WTC11 (cell line): Measurements from ENCODE around the gene PIM1. TPM values are rescaled to one million over a fixed set of nuclear protein-coding genes. Genes with fewer than 3 reads are reported as not detected.

Experiments
- ATAC-seq: fragments of 200-7000 bp; cut with Tn5 transposase; 2 replicates; pipeline ENCODE4 v1.10.0; 2021; ENCODE audit warnings: mild to moderate bottlenecking, moderate library complexity
- CTCF ChIA-PET: fragments of 300-600 bp; sonication (Branson Sonifier 250); formaldehyde crosslinking; loops from one replicate; lab custom pipeline; 2021; ENCODE audit warnings: antibody characterized with exemption; lab: Charles Lee
- POLR2A ChIA-PET: fragments of 350-600 bp; sonication (Branson Sonifier 250); formaldehyde crosslinking; loops from one replicate; lab custom pipeline; 2021; ENCODE audit warnings: antibody characterized with exemption; lab: Charles Lee
- DNase-seq: peaks from one replicate; pipeline ENCODE4 v3.0.0; 2021; ENCODE audit warnings: low spot score
- H3K27ac Mint-ChIP-seq: 2 replicates; pipeline ENCODE4 v1.8.0; 2021; ENCODE audit warnings: mixed read lengths
- H3K27me3 Mint-ChIP-seq: 2 replicates; pipeline ENCODE4 v1.8.0; 2021; ENCODE audit warnings: low read depth, mild to moderate bottlenecking, moderate library complexity, mixed read lengths
- H3K36me3 Mint-ChIP-seq: 2 replicates; pipeline ENCODE4 v1.8.0; 2021; ENCODE audit warnings: mixed read lengths
- H3K4me1 Mint-ChIP-seq: 2 replicates; pipeline ENCODE4 v1.8.0; 2022; ENCODE audit warnings: mixed read lengths
- H3K4me3 Mint-ChIP-seq: 2 replicates; pipeline ENCODE4 v1.8.0; 2021; ENCODE audit warnings: mild to moderate bottlenecking, moderate library complexity, mixed read lengths
- H3K9me3 Mint-ChIP-seq: 2 replicates; pipeline ENCODE4 v1.8.0; 2021; ENCODE audit warnings: mixed read lengths
- ATF6 ChIP-seq: sonication (generic); formaldehyde crosslinking; IDR thresholded peaks from 2 replicates; pipeline ENCODE4 v1.8.1; 2023; ENCODE audit warnings: mild to moderate bottlenecking, missing genetic modification reagents
- ESRRA ChIP-seq: sonication (generic); formaldehyde crosslinking; IDR thresholded peaks from 2 replicates; pipeline ENCODE4 v1.8.1; 2022; ENCODE audit warnings: mild to moderate bottlenecking, missing genetic modification reagents, borderline replicate concordance
- FOXP1 ChIP-seq: sonication (generic); formaldehyde crosslinking; IDR thresholded peaks from 2 replicates; pipeline ENCODE4 v1.8.0; 2022; ENCODE audit warnings: missing genetic modification reagents, mild to moderate bottlenecking, moderate library complexity, borderline replicate concordance
- NR2C2 ChIP-seq: sonication (generic); formaldehyde crosslinking; IDR thresholded peaks from 2 replicates; pipeline ENCODE4 v1.8.0; 2022; ENCODE audit warnings: mild to moderate bottlenecking, missing genetic modification reagents
- SOX15 ChIP-seq: fragments of 250-450 bp; sonication (Bioruptor Pico); IDR thresholded peaks from 2 replicates; pipeline ENCODE4 v1.9.0; 2021; ENCODE audit warnings: mild to moderate bottlenecking
- TP53 ChIP-seq: sonication (generic); formaldehyde crosslinking; IDR thresholded peaks from 2 replicates; pipeline ENCODE4 v1.8.1; 2023; ENCODE audit warnings: mild to moderate bottlenecking, missing genetic modification reagents
- ZNF317 ChIP-seq: sonication (generic); formaldehyde crosslinking; IDR thresholded peaks from 2 replicates; pipeline ENCODE4 v1.8.1; 2023; ENCODE audit warnings: low read depth, mild to moderate bottlenecking, moderate library complexity, missing genetic modification reagents, borderline replicate concordance
- ZNF423 ChIP-seq: fragments of 250-450 bp; sonication (Bioruptor Pico); IDR thresholded peaks from 2 replicates; pipeline ENCODE4 v2.1.2; 2022; ENCODE audit warnings: mild to moderate bottlenecking, moderate library complexity
- total RNA-seq: library from RNA; stranded (reverse); gene quantifications from 3 replicates; pipeline ENCODE4 v1.2.3, GENCODE V29; 2021
- TF ChIP-seq, protein P1 (sequence below): sonication (generic); formaldehyde crosslinking; IDR thresholded peaks from 2 replicates; pipeline ENCODE4 v1.8.1; 2023; ENCODE audit warnings: mild to moderate bottlenecking, missing genetic modification reagents
- TF ChIP-seq, protein P2 (sequence below): sonication (generic); formaldehyde crosslinking; IDR thresholded peaks from 2 replicates; pipeline ENCODE4 v1.8.1; 2022; ENCODE audit warnings: low read depth, mild to moderate bottlenecking, moderate library complexity, missing genetic modification reagents, borderline replicate concordance
- TF ChIP-seq, protein P3 (sequence below): fragments of 250-450 bp; sonication (Bioruptor Pico); IDR thresholded peaks from 2 replicates; pipeline ENCODE4 v1.9.0; 2021; ENCODE audit warnings: mild to moderate bottlenecking
- TF ChIP-seq, protein P4 (sequence below): sonication (generic); formaldehyde crosslinking; IDR thresholded peaks from 2 replicates; pipeline ENCODE4 v1.8.0; 2023; ENCODE audit warnings: missing genetic modification reagents, mild to moderate bottlenecking, borderline replicate concordance

Gene PIM1
- total RNA-seq, 1 experiment from 2014 or later: 64.7 TPM

DNA sequence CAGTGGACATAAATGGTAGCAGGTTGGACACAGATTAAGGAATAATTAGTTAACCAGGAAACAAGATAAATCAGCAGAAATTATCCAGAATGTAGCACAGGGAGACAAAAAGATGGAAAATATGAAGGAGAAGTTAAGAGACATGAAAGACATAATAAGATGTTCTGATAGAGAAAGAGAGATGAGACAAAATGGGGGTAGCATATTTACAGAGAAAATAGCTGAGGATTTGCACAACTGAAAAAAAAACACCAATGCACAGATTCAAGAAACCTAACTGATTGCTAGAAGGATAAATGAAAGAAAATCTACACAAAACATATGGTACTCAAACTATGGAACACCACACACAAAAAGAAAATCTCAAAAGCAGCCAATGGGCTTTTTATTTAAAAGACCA lies 53.0 kb downstream of the PIM1 start:
- ChIA-PET CTCF (interaction anchor here (1.0 to 4.4 kb wide), 7 partner anchors 12 to 338 kb away, joined by 3 to 24 read pairs (median 5); no protein-coding TSS in a partner anchor), POLR2A (interaction anchor here (0.6 to 2.1 kb wide), 4 partner anchors 23 to 827 kb away, joined by 3 to 10 read pairs (median 4); partner anchors contain the start of genes TBC1D22B and TMEM217)
- no peaks in the 10 kb centered on the region for H3K36me3 Mint-ChIP-seq
- TF ChIP-seq ATF6 (CRISPR knock-in tag): no peak
- no peak for TF ChIP-seq SOX15
- TF ChIP-seq ZNF423 (CRISPR knock-in tag): no peak
- TF ChIP-seq, protein P1, sequence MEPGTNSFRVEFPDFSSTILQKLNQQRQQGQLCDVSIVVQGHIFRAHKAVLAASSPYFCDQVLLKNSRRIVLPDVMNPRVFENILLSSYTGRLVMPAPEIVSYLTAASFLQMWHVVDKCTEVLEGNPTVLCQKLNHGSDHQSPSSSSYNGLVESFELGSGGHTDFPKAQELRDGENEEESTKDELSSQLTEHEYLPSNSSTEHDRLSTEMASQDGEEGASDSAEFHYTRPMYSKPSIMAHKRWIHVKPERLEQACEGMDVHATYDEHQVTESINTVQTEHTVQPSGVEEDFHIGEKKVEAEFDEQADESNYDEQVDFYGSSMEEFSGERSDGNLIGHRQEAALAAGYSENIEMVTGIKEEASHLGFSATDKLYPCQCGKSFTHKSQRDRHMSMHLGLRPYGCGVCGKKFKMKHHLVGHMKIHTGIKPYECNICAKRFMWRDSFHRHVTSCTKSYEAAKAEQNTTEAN: no peak
- no peak for TF ChIP-seq FOXP1 (CRISPR knock-in tag)
- TF ChIP-seq, protein P2, sequence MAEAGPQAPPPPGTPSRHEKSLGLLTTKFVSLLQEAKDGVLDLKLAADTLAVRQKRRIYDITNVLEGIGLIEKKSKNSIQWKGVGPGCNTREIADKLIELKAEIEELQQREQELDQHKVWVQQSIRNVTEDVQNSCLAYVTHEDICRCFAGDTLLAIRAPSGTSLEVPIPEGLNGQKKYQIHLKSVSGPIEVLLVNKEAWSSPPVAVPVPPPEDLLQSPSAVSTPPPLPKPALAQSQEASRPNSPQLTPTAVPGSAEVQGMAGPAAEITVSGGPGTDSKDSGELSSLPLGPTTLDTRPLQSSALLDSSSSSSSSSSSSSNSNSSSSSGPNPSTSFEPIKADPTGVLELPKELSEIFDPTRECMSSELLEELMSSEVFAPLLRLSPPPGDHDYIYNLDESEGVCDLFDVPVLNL (CRISPR knock-in tag): no peak
- TF ChIP-seq ZNF317: no peak
- TF ChIP-seq, protein P3, sequence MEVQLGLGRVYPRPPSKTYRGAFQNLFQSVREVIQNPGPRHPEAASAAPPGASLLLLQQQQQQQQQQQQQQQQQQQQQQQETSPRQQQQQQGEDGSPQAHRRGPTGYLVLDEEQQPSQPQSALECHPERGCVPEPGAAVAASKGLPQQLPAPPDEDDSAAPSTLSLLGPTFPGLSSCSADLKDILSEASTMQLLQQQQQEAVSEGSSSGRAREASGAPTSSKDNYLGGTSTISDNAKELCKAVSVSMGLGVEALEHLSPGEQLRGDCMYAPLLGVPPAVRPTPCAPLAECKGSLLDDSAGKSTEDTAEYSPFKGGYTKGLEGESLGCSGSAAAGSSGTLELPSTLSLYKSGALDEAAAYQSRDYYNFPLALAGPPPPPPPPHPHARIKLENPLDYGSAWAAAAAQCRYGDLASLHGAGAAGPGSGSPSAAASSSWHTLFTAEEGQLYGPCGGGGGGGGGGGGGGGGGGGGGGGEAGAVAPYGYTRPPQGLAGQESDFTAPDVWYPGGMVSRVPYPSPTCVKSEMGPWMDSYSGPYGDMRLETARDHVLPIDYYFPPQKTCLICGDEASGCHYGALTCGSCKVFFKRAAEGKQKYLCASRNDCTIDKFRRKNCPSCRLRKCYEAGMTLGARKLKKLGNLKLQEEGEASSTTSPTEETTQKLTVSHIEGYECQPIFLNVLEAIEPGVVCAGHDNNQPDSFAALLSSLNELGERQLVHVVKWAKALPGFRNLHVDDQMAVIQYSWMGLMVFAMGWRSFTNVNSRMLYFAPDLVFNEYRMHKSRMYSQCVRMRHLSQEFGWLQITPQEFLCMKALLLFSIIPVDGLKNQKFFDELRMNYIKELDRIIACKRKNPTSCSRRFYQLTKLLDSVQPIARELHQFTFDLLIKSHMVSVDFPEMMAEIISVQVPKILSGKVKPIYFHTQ (CRISPR knock-in tag): no peak
- no peak for TF ChIP-seq ESRRA (CRISPR knock-in tag)
- TF ChIP-seq, protein P4, sequence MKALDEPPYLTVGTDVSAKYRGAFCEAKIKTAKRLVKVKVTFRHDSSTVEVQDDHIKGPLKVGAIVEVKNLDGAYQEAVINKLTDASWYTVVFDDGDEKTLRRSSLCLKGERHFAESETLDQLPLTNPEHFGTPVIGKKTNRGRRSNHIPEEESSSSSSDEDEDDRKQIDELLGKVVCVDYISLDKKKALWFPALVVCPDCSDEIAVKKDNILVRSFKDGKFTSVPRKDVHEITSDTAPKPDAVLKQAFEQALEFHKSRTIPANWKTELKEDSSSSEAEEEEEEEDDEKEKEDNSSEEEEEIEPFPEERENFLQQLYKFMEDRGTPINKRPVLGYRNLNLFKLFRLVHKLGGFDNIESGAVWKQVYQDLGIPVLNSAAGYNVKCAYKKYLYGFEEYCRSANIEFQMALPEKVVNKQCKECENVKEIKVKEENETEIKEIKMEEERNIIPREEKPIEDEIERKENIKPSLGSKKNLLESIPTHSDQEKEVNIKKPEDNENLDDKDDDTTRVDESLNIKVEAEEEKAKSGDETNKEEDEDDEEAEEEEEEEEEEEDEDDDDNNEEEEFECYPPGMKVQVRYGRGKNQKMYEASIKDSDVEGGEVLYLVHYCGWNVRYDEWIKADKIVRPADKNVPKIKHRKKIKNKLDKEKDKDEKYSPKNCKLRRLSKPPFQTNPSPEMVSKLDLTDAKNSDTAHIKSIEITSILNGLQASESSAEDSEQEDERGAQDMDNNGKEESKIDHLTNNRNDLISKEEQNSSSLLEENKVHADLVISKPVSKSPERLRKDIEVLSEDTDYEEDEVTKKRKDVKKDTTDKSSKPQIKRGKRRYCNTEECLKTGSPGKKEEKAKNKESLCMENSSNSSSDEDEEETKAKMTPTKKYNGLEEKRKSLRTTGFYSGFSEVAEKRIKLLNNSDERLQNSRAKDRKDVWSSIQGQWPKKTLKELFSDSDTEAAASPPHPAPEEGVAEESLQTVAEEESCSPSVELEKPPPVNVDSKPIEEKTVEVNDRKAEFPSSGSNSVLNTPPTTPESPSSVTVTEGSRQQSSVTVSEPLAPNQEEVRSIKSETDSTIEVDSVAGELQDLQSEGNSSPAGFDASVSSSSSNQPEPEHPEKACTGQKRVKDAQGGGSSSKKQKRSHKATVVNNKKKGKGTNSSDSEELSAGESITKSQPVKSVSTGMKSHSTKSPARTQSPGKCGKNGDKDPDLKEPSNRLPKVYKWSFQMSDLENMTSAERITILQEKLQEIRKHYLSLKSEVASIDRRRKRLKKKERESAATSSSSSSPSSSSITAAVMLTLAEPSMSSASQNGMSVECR (CRISPR knock-in tag): no peak
- TF ChIP-seq NR2C2 (CRISPR knock-in tag): no peak
- no peak for TF ChIP-seq TP53 (CRISPR knock-in tag)
- DNase-seq (no peak), ATAC-seq (no peak)
- H3K27ac Mint-ChIP-seq: peak overlapping the region; percentile 39
- no peaks in the 10 kb centered on the region for H3K9me3 Mint-ChIP-seq
- no peaks in the 10 kb centered on the region for H3K27me3 Mint-ChIP-seq
- H3K4me1 Mint-ChIP-seq: peaks cover 13% of the 10 kb centered on the region
- H3K4me3 Mint-ChIP-seq: peak overlapping the region; percentile 86

Other genes starting within 250 kb of the PIM1 start
- gene PI16, start 215.4 kb upstream of the PIM1 start, total RNA-seq: 0.09 to 0.17 TPM in 2 of 3 replicates, not detected in the other
- 198 to 207 TPM (median 204 TPM) in 3 replicates for gene MTCH1, start 184.0 kb upstream of the PIM1 start, total RNA-seq
- gene FGD2, start 164.5 kb upstream of the PIM1 start, total RNA-seq: 0.31 to 0.78 TPM (median 0.44 TPM) in 3 replicates
- gene TBC1D22B, start 87.6 kb downstream of the PIM1 start, total RNA-seq: 16.4 to 18.7 TPM (median 16.7 TPM) in 3 replicates
- gene TMEM217, start 88.0 kb downstream of the PIM1 start, total RNA-seq: 0.55 to 0.99 TPM (median 0.61 TPM) in 3 replicates
- 33.1 to 35.9 TPM (median 33.3 TPM) in 3 replicates for gene RNF8, start 183.8 kb downstream of the PIM1 start, total RNA-seq